OCI-LY3 (cell line): Measurements from ENCODE around the gene NUMA1.

ENCODE experiments used
- H2AFZ ChIP-seq: fragments of 200-600, 300-600 bp; shearing (Covaris generic); 2 replicates; pipeline ENCODE4 v1.6.0; 2014; ENCODE audit warnings: antibody characterized with exemption, low read depth, low read length
- H3K27ac ChIP-seq: fragments of 200-600, 300-600 bp; sonication (generic); 2 replicates; pipeline ENCODE4 v1.5.1; 2014; ENCODE audit warnings: mild to moderate bottlenecking, low read length, moderate library complexity, mixed read lengths
- H3K27me3 ChIP-seq: fragments of 200-600, 300-600 bp; sonication (generic); 2 replicates; pipeline ENCODE4 v1.6.1; 2014; ENCODE audit warnings: low read depth, low read length, mixed read lengths
- H3K36me3 ChIP-seq: fragments of 200-600, 300-600 bp; sonication (generic); replicated peaks from 2 replicates; pipeline ENCODE3; 2014; ENCODE audit warnings: low read depth, low read length, mixed read lengths
- H3K4me1 ChIP-seq: fragments of 300-600, 200-600 bp; sonication (generic); 2 replicates; pipeline ENCODE4 v1.6.1; 2014; ENCODE audit warnings: low read length, mixed read lengths
- H3K4me2 ChIP-seq: fragments of 200-600, 300-600 bp; sonication (generic); 2 replicates; pipeline ENCODE4 v1.6.1; 2014; ENCODE audit warnings: low read length, mixed read lengths
- H3K4me3 ChIP-seq: fragments of 300-600, 200-600 bp; sonication (generic); 2 replicates; pipeline ENCODE4 v1.5.1; 2014; ENCODE audit warnings: antibody characterized with exemption, mild to moderate bottlenecking, low read length, moderate library complexity
- H3K79me2 ChIP-seq: fragments of 300-600, 200-600 bp; shearing (Covaris generic); 2 replicates; pipeline ENCODE4 v1.6.1; 2014; ENCODE audit warnings: mild to moderate bottlenecking, low read length, mixed read lengths
- H3K9ac ChIP-seq: fragments of 300-600, 200-600 bp; shearing (Covaris generic); 2 replicates; pipeline ENCODE4 v1.6.0; 2014; ENCODE audit warnings: mild to moderate bottlenecking, low read length, moderate library complexity
- H3K9me3 ChIP-seq: fragments of 200-600, 300-600 bp; shearing (Covaris generic); 2 replicates; pipeline ENCODE4 v1.6.1; 2014; ENCODE audit warnings: low read length, mixed read lengths; ENCODE audit not compliant: insufficient read depth
- H4K20me1 ChIP-seq: fragments of 200-600, 300-600 bp; sonication (generic); 2 replicates; pipeline ENCODE4 v1.6.1; 2016; ENCODE audit warnings: low read length, mixed read lengths; ENCODE audit not compliant: insufficient read depth
- EZH2phosphoT487 ChIP-seq: fragments of 200-600 bp; shearing (Covaris generic); IDR thresholded peaks from 2 replicates; pipeline ENCODE4 v1.6.1; 2018; ENCODE audit warnings: antibody characterized with exemption, mixed run types, low read depth
- TF ChIP-seq, protein P1 (sequence below): fragments of 200-600, 300-600 bp; sonication (generic); IDR thresholded peaks from 2 replicates; pipeline ENCODE4 v1.5.1; 2014; ENCODE audit warnings: antibody characterized with exemption, low read length, low read depth

Gene NUMA1

DNA sequence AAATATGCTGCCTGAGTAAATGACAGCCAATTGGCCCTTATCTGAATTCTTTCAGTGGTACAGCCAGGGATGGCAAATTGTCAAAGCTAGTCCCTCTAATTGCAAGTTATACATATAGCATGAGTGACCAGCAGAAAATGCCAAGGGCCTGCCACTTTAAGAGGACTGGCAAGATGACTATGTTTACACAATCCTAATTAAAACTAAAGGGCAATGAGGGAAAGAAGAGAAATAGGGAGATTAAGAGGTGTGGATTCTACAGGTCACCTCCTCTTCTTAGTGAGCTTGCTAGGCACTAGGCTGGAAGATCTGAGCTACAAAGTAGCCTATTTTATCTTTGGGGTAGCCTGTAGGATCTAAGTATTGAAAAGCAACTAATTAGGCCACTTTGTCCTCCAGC, 13.5 kb downstream of the NUMA1 start:
- Histone ChIP-seq H3K27me3 (no peaks in the 10 kb centered on the region), H3K4me2 (no peak overlapping the region), H3K79me2 (peaks cover 35% of the 10 kb centered on the region), H3K36me3 (peaks cover 17% of the 10 kb centered on the region), H3K9ac (no peak overlapping the region), H3K27ac (no peak overlapping the region), H3K4me3 (no peak overlapping the region), H3K4me1 (peaks cover 19% of the 10 kb centered on the region), H4K20me1 (peaks cover 32% of the 10 kb centered on the region), H3K9me3 (no peaks in the 10 kb centered on the region), H2AFZ (no peak overlapping the region)
- TF ChIP-seq, protein P1, sequence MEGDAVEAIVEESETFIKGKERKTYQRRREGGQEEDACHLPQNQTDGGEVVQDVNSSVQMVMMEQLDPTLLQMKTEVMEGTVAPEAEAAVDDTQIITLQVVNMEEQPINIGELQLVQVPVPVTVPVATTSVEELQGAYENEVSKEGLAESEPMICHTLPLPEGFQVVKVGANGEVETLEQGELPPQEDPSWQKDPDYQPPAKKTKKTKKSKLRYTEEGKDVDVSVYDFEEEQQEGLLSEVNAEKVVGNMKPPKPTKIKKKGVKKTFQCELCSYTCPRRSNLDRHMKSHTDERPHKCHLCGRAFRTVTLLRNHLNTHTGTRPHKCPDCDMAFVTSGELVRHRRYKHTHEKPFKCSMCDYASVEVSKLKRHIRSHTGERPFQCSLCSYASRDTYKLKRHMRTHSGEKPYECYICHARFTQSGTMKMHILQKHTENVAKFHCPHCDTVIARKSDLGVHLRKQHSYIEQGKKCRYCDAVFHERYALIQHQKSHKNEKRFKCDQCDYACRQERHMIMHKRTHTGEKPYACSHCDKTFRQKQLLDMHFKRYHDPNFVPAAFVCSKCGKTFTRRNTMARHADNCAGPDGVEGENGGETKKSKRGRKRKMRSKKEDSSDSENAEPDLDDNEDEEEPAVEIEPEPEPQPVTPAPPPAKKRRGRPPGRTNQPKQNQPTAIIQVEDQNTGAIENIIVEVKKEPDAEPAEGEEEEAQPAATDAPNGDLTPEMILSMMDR = no peak
- no peak for TF ChIP-seq EZH2phosphoT487

DNA sequence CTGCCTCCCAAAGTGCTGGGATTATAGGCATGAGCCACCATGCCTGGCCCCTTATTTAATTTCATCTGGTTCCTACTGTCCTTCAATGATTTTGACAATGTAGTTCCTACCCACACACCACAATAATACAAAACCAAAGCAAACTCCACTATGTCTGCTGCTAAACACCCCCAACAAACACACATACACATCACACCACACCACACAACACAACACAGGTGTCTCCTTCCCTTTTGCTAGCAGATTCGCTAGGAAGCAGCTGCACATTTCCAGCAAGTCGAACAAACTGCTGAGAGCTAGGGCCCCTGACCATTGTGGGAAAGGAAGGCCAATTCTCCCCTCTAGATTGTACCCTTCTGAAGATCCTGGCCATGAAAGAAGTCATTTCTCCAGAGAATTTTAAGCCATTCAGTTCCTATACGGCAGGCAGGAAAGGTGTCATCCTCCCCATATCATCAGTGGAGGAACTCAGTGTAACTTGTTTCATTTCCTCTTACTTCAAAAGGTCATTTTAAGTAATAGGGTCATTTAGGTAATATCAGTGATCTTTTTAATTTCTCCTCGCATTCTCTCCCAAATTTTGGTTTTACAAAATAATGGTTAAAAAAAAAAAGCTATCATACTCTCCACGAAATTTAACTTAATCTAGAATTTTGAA, 18.5 kb downstream of the NUMA1 start:
- peak overlapping the region; percentile 27; the same call in 1 of the 2 replicates for H3K4me2 ChIP-seq
- H3K27ac ChIP-seq = no peak overlapping the region
- peaks cover 9% of the 10 kb centered on the region; the same call in 1 of the 2 replicates for H3K79me2 ChIP-seq
- no peaks in the 10 kb centered on the region for H4K20me1 ChIP-seq
- peaks cover 5% of the 10 kb centered on the region; the same call in 1 of the 2 replicates for H3K4me1 ChIP-seq
- no peak overlapping the region for H2AFZ ChIP-seq
- TF ChIP-seq, protein P1 = no peak
- no peak for TF ChIP-seq EZH2phosphoT487
- no peaks in the 10 kb centered on the region for H3K27me3 ChIP-seq
- H3K36me3 ChIP-seq = peaks cover 15% of the 10 kb centered on the region
- H3K9me3 ChIP-seq = no peaks in the 10 kb centered on the region
- H3K9ac ChIP-seq = no peak overlapping the region
- no peak overlapping the region for H3K4me3 ChIP-seq

DNA sequence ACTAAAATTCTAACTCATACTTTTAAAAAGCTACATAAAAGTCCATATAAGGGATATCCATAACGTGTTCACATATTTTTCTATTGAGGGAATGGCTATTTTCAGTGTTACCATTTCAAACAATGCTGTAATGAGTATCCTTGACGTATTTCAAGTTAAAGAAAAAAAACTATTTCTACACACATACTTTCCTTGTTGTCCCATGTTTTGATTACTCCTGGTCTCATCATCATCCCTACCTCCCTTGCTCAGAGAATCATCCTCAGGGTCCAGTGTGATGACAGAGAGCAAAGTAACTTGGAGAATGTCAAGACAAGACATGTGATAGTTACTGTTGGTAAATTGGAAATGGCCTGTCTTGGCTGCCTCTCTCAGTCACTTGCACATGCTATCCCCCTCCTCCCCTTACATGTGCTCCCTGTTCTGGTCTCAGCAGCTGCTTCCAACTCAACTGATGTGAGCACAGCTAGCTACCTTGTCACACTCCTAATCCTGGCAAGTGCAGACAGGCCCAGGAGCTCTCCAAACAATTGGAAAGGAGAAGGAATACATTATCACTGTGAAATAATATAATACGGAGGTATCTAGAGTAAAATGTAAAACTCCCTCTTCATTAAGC, 21.8 kb downstream of the NUMA1 start:
- Histone ChIP-seq H3K4me1 (peaks cover 5% of the 10 kb centered on the region; the same call in 1 of the 2 replicates), H3K36me3 (peaks cover 15% of the 10 kb centered on the region), H3K27ac (no peak overlapping the region), H3K9ac (no peak overlapping the region), H3K9me3 (no peaks in the 10 kb centered on the region), H2AFZ (no peak overlapping the region), H3K4me2 (no peak overlapping the region), H3K4me3 (no peak overlapping the region), H3K79me2 (peaks cover 6% of the 10 kb centered on the region; the same call in 1 of the 2 replicates), H4K20me1 (no peaks in the 10 kb centered on the region), H3K27me3 (no peaks in the 10 kb centered on the region)
- no peak for TF ChIP-seq EZH2phosphoT487
- TF ChIP-seq, protein P1 = no peak

DNA sequence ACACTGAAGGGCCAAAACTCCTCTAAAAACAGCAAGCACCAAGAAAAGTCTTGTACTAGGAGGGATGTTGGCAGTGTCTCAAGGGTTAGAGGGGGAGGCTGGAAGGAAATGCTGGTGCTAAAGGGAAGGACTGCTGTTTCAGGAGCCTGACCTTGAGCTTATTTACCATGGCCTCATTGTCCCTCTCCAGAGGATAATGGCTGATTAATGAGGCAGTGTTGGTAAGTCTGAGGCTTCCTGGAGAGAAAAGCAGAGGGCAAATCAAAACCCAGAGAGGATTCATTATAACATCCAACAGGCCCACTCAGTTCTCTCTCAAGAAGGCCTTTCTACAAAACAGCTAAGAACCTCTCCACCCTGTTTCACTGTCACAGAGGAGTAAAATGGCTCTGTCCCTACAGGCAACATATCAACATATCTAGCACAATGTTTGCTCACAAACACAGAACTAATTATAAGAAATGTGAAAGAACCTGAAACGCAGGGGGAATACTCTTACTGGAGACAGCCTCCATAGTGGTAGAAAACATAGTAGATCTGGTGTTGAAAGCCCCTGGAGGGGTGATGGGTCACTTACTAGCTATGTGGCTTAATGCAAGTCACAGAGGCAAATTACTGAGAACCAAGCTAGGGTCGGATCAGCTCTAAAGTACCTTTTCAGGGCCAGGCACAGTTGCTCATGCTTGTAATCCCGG, 31.4 kb downstream of the NUMA1 start:
- Histone ChIP-seq H3K36me3 (peaks cover 12% of the 10 kb centered on the region), H4K20me1 (peaks cover 5% of the 10 kb centered on the region; the same call in 1 of the 2 replicates), H3K4me3 (no peak overlapping the region), H3K9ac (no peak overlapping the region), H3K79me2 (peaks cover 5% of the 10 kb centered on the region; the same call in 1 of the 2 replicates), H3K4me1 (no peaks in the 10 kb centered on the region), H3K27me3 (no peaks in the 10 kb centered on the region), H2AFZ (no peak overlapping the region), H3K27ac (no peak overlapping the region), H3K9me3 (no peaks in the 10 kb centered on the region), H3K4me2 (no peak overlapping the region)
- no peak for TF ChIP-seq EZH2phosphoT487
